K562 (cell line): ENCODE measurements around the gene TDRD12. TPM values are rescaled to one million over a fixed set of nuclear protein-coding genes. Genes with fewer than 3 reads are reported as not detected.

Source experiments
- ATAC-seq: fragments of 200-7000 bp; cut with Tn5 transposase; 3 replicates; pipeline ENCODE4 v1.9.1; 2020; ENCODE audit warnings: moderate library complexity
- BruUV-seq: library from RNA; stranded (reverse); fragments of 400-500 nt; replicated peaks from 2 replicates; lab custom pipeline; 2021; lab: Mats Ljungman, UMichigan
- CTCF ChIA-PET: fragments of 300-600 bp; formaldehyde crosslinking; extraction: SDS; loops from one replicate; lab custom pipeline; 2021; ENCODE audit warnings: low intra/inter-chr PET ratio; lab: Yijun Ruan, JAX
- POLR2A ChIA-PET: fragments of 300-600, 350-650 bp; sonication (Branson Sonifier 250); formaldehyde crosslinking; extraction: SDS; loops from one replicate; lab custom pipeline; 2021; ENCODE audit warnings: antibody characterized with exemption, inconsistent platforms; lab: Yijun Ruan, JAX
- DNase-seq, 4 experiments: peaks; one replicate each; pipeline versions ENCODE4 v3.0.0 to v3.0.0-alpha.2; 2011 to 2018; ENCODE audit warnings: low spot score in 3 of 4, mixed read lengths in 3 of 4; ENCODE audit errors: extremely low read depth in 1 of 4
- FAIRE-seq: peaks from 2 replicates; lab custom pipeline; 2011; peaks lifted over from hg19 to GRCh38; lab: Jason Lieb, UNC
- H2AFZ ChIP-seq: 2 replicates; pipeline ENCODE4 v1.6.0; 2011; ENCODE audit warnings: low read depth, low read length, control low read depth, inconsistent platforms
- H3K27ac ChIP-seq: fragments of 200-600 bp; 3 replicates; pipeline ENCODE4 v1.8.0; 2011; ENCODE audit warnings: low read depth, mild to moderate bottlenecking, control low read depth, inconsistent platforms, low read length, moderate library complexity, mixed read lengths; ENCODE audit errors: extremely low read depth
- H3K27me3 ChIP-seq, 2 experiments: fragments of 300-600 bp in 1 of 2; 2 replicates in 1 of 2; 3 replicates in 1 of 2; pipeline versions ENCODE4 v1.6.0 to v1.8.0; 2011; ENCODE audit warnings: inconsistent platforms in 2 of 2, low read length in 2 of 2, mild to moderate bottlenecking in 1 of 2, mixed read lengths in 1 of 2, moderate library complexity in 1 of 2; ENCODE audit not compliant: control insufficient read depth in 2 of 2, insufficient read depth in 2 of 2
- H3K36me3 ChIP-seq: fragments of 300-600 bp; 3 replicates; pipeline ENCODE4 v1.8.0; 2011; ENCODE audit warnings: mild to moderate bottlenecking, low read length, inconsistent platforms; ENCODE audit not compliant: control insufficient read depth, insufficient read depth
- H3K4me1 ChIP-seq, 2 experiments: fragments of 200-600 bp in 1 of 2; replicated peaks in 1 of 2; 2 replicates in 1 of 2; 3 replicates in 1 of 2; pipeline versions ENCODE4 v1.5.1 to v1.8.0; 2011; ENCODE audit warnings: inconsistent platforms in 2 of 2, low read length in 2 of 2, mild to moderate bottlenecking in 1 of 2, mixed read lengths in 1 of 2, moderate library complexity in 1 of 2; ENCODE audit not compliant: control insufficient read depth in 2 of 2, insufficient read depth in 2 of 2
- H3K4me2 ChIP-seq: 2 replicates; pipeline ENCODE4 v1.6.1; 2011; ENCODE audit warnings: low read length, control low read depth, inconsistent platforms, mixed read lengths; ENCODE audit not compliant: insufficient read depth
- H3K4me3 ChIP-seq: fragments of 200-600 bp; sonication (generic), shearing (Covaris generic); 2 replicates; pipeline ENCODE4 v1.5.1; 2016; ENCODE audit warnings: control low read depth, inconsistent platforms
- H3K79me2 ChIP-seq: fragments of 200-600 bp; 3 replicates; pipeline ENCODE4 v1.8.0; 2011; ENCODE audit warnings: low read length, inconsistent platforms; ENCODE audit not compliant: control insufficient read depth, insufficient read depth
- H3K9ac ChIP-seq, 2 experiments: 2 replicates each; pipeline versions ENCODE4 v1.6.0 to v1.6.1; 2011; ENCODE audit warnings: low read depth in 2 of 2, low read length in 2 of 2, control low read depth in 1 of 2, inconsistent platforms in 1 of 2, mild to moderate bottlenecking in 1 of 2, mixed read lengths in 1 of 2; ENCODE audit not compliant: insufficient read depth in 1 of 2
- H3K9me1 ChIP-seq: one replicate; pipeline ENCODE4 v1.6.0; 2011; ENCODE audit warnings: inconsistent platforms, mild to moderate bottlenecking, low read length, moderate library complexity; ENCODE audit not compliant: control insufficient read depth, insufficient read depth
- H3K9me3 ChIP-seq: replicated peaks from 2 replicates; pipeline ENCODE4 v1.5.1; 2011; ENCODE audit warnings: low read depth, low read length, inconsistent platforms; ENCODE audit not compliant: control insufficient read depth, insufficient read depth
- H4K20me1 ChIP-seq: replicated peaks from 2 replicates; pipeline ENCODE4 v1.6.1; 2011; ENCODE audit warnings: low read length, inconsistent platforms, mixed read lengths; ENCODE audit not compliant: control insufficient read depth, insufficient read depth
- CXXC5 ChIP-seq: fragments of 250-450 bp; sonication (Bioruptor Pico); IDR thresholded peaks from 2 replicates; pipeline ENCODE4 v1.8.0; 2022; ENCODE audit warnings: inconsistent platforms, mild to moderate bottlenecking, moderate library complexity
- GABPB2 ChIP-seq: fragments of 250-450 bp; sonication (Bioruptor Pico); conservative IDR thresholded peaks from 2 replicates; pipeline ENCODE4 v1.5.1; 2021; ENCODE audit warnings: mild to moderate bottlenecking
- MYNN ChIP-seq, 2 experiments: sonication (generic); formaldehyde crosslinking in 1 of 2; IDR thresholded peaks; 2 replicates each; pipeline versions ENCODE4 v1.5.0 to v1.6.1; 2016 to 2020; ENCODE audit warnings: antibody characterized with exemption in 1 of 2, missing genetic modification reagents in 1 of 2
- ZNF318 ChIP-seq, 2 experiments: fragments of 450-650 bp; IDR thresholded peaks; 2 replicates each; pipeline ENCODE4 v1.6.1; 2016; ENCODE audit warnings: mild to moderate bottlenecking in 2 of 2, borderline replicate concordance in 1 of 2, low read depth in 1 of 2, moderate library complexity in 1 of 2
- ZNF431 ChIP-seq: sonication (generic); formaldehyde crosslinking; IDR thresholded peaks from 2 replicates; pipeline ENCODE4 v1.8.0; 2022; ENCODE audit warnings: mild to moderate bottlenecking, missing genetic modification reagents
- WGBS: fragments of 100-300 bp; shearing (Covaris generic); methylation state at CpG from one replicate; pipeline ENCODE4 v1.1.6; 2016; ENCODE audit warnings: low coverage, mixed read lengths; ENCODE audit not compliant: insufficient coverage; ENCODE audit errors: missing lambda C conversion rate; 5-methylcytosine and 5-hydroxymethylcytosine counted together
- in situ Hi-C: fragments of 300-500 bp; cut with MboI; formaldehyde crosslinking; loops from 4 replicates; pipeline ENCODE4 v1.15.0; 2018; ENCODE audit warnings: inconsistent platforms, mixed read lengths
- intact Hi-C: fragments of 100-400 bp; cut with micrococcal nuclease; formaldehyde crosslinking; loops from 2 replicates; pipeline ENCODE4 v1.14.2; 2022
- polyA plus RNA-seq, 8 experiments: library from polyadenylated mRNA; depleted of rRNA in 4 of 8; stranded (reverse) in 5 of 8; unstranded in 3 of 8; fragments of >200 nt; fragmentation: Nextera tagmentation in 2 of 8; fragmentation: Illumina TruSeq in 1 of 8; extraction: Ambion mirVana in 2 of 8; extraction: Trizol in 1 of 8; gene quantifications; 2 replicates each; pipeline versions ENCODE4 v1.2.1 to v1.2.3, GENCODE V29; 2011 to 2014; ENCODE audit warnings: inconsistent platforms in 1 of 8, missing spikeins in 1 of 8
- total RNA-seq, 7 experiments: library from RNA; depleted of rRNA in 6 of 7; stranded (reverse); fragments of >200 nt in 6 of 7; fragmentation: Illumina TruSeq in 2 of 7; extraction: Trizol in 2 of 7; gene quantifications; 2 replicates each; pipeline versions ENCODE4 v1.2.1 to v1.2.3, GENCODE V29; 2011 to 2021; ENCODE audit warnings: low replicate concordance in 1 of 7
- TF ChIP-seq, protein P1 (sequence below): fragments of 450-650 bp; IDR thresholded peaks from 2 replicates; pipeline ENCODE4 v1.6.1; 2016; ENCODE audit warnings: low read depth, mild to moderate bottlenecking, moderate library complexity

The TDRD12 gene
- total and polyA plus RNA-seq, 9 of the 15 experiments (the other 6 are each of a cell fraction or from before 2014, with no cell fraction given) = 0.03 TPM; not detected in 8

GRCh38 chr19:32735936-32736335 is 16.4 kb downstream of the TDRD12 start:
- POLR2A ChIA-PET = interaction anchor here (0.6 kb wide), 1 partner anchor 315 kb away, joined by 3 read pairs; no protein-coding TSS in a partner anchor
- intact Hi-C loops (no loop called here), in situ Hi-C loops (no loop called here)
- ATAC-seq (no peak), DNase-seq (no peak), FAIRE-seq (no peak)
- no peaks in the 10 kb centered on the region; a peak in 2 of 5 replicates for H3K27me3 ChIP-seq
- H3K9me1 ChIP-seq = no peaks in the 10 kb centered on the region
- H3K9me3 ChIP-seq = no peaks in the 10 kb centered on the region
- 11% methylated on average over 4 of the region's 4 CpGs for WGBS
- no peak overlapping the region for H2AFZ ChIP-seq
- no TSS peak for BruUV-seq
- no peaks in the 10 kb centered on the region for H3K79me2 ChIP-seq
- TF ChIP-seq, protein P1, sequence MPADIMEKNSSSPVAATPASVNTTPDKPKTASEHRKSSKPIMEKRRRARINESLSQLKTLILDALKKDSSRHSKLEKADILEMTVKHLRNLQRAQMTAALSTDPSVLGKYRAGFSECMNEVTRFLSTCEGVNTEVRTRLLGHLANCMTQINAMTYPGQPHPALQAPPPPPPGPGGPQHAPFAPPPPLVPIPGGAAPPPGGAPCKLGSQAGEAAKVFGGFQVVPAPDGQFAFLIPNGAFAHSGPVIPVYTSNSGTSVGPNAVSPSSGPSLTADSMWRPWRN = no peak
- peak; percentile 77; the same call in 1 of the 2 replicates for TF ChIP-seq MYNN (IDR thresholded peaks at IDR 0.05)
- no peak for TF ChIP-seq MYNN (CRISPR knock-in tag; IDR thresholded peaks at IDR 0.05)
- H3K36me3 ChIP-seq = no peaks in the 10 kb centered on the region
- H3K4me1 ChIP-seq = no peaks in the 10 kb centered on the region; a peak in 1 of 5 replicates
- no peak overlapping the region for H3K4me3 ChIP-seq
- CTCF ChIA-PET = no interaction called here
- H4K20me1 ChIP-seq = no peaks in the 10 kb centered on the region
- H3K4me2 ChIP-seq = no peak overlapping the region
- H3K27ac ChIP-seq = no peak overlapping the region
- H3K9ac ChIP-seq = no peak overlapping the region

DNA sequence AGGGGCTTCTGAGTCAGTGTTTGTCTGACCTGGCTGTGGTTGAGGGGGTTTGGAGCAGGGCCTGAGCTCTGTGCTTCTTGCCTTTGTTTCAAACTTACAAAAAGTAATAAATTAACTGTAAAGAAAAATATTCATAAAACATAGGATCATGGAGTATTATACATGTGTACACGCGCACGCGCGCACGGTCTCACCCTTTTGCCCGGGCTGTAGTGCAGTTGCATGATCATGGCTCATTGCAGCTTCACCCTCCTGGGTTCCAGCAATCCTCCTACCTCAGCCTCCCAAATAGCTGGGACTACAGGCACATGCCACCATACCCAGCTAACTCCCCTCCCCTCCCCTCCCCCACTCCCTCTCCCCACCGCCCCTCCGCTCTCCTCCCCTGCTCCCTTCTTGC is 23.5 kb downstream of the TDRD12 start:
- POLR2A ChIA-PET = no interaction called here
- FAIRE-seq (no peak), DNase-seq (no peak), ATAC-seq (no peak)
- Histone ChIP-seq H3K79me2 (no peaks in the 10 kb centered on the region), H3K9ac (no peak overlapping the region), H3K4me2 (no peak overlapping the region), H3K36me3 (no peaks in the 10 kb centered on the region), H4K20me1 (no peaks in the 10 kb centered on the region), H3K4me3 (no peak overlapping the region), H3K9me1 (no peaks in the 10 kb centered on the region), H2AFZ (no peak overlapping the region), H3K27me3 (peaks cover 2 to 7% of the 10 kb centered on the region in 2 experiments; a peak in 3 of 5 replicates), H3K9me3 (no peaks in the 10 kb centered on the region), H3K4me1 (peaks cover 0 to 3% of the 10 kb centered on the region in 2 experiments; a peak in 2 of 5 replicates), H3K27ac (no peak overlapping the region)
- BruUV-seq = no TSS peak
- WGBS = 92% methylated on average over 7 of the region's 9 CpGs
- intact Hi-C loops (no loop called here), in situ Hi-C loops (no loop called here)
- CTCF ChIA-PET = no interaction called here
- TF ChIP-seq ZNF431 (CRISPR knock-in tag) = no peak
- no peak for TF ChIP-seq ZNF318 (IDR thresholded peaks at IDR 0.05; ENCODE audit: borderline replicate concordance in 1 of 2, low read depth in 1 of 2)
- no peak for TF ChIP-seq CXXC5 (CRISPR knock-in tag)
- TF ChIP-seq GABPB2 = no peak
- TF ChIP-seq MYNN (IDR thresholded peaks at IDR 0.05) = no peak
- no peak for TF ChIP-seq MYNN (CRISPR knock-in tag; IDR thresholded peaks at IDR 0.05)
